Brain microvascular endothelial cell (primary cell): Measurements from ENCODE around the gene CHD3.

Experiments used
- DNase-seq: peaks from one replicate; pipeline ENCODE4 v3.0.0-alpha.2; 2020
- H3K27ac ChIP-seq: fragments of 250-450 bp; sonication (Bioruptor Pico); 2 replicates; pipeline ENCODE4 v1.5.1; 2020; ENCODE audit warnings: mild to moderate bottlenecking, moderate library complexity
- H3K27me3 ChIP-seq: fragments of 250-450 bp; sonication (Bioruptor Pico); replicated peaks from 2 replicates; pipeline ENCODE4 v1.5.1; 2020; ENCODE audit warnings: mild to moderate bottlenecking
- H3K36me3 ChIP-seq: fragments of 250-450 bp; sonication (Bioruptor Pico); replicated peaks from 2 replicates; pipeline ENCODE4 v1.5.1; 2020; ENCODE audit warnings: mild to moderate bottlenecking
- H3K4me3 ChIP-seq: 2 replicates; pipeline ENCODE4 v1.5.1; 2011; ENCODE audit warnings: low read depth, mild to moderate bottlenecking, control low read depth, low read length, moderate library complexity
- in situ Hi-C: cut with HindIII; loops from 2 replicates; pipeline ENCODE4 v1.10.0; 2017; ENCODE audit warnings: low sequenced_read_pairs, low pct_ligation_motif_present
- TF ChIP-seq, protein P1 (sequence below): IDR thresholded peaks from 2 replicates; pipeline ENCODE4 v1.5.1; 2011; ENCODE audit warnings: low read depth, mild to moderate bottlenecking, moderate library complexity, low read length, control low read depth, inconsistent platforms; ENCODE audit errors: missing control alignments

Gene CHD3

DNA sequence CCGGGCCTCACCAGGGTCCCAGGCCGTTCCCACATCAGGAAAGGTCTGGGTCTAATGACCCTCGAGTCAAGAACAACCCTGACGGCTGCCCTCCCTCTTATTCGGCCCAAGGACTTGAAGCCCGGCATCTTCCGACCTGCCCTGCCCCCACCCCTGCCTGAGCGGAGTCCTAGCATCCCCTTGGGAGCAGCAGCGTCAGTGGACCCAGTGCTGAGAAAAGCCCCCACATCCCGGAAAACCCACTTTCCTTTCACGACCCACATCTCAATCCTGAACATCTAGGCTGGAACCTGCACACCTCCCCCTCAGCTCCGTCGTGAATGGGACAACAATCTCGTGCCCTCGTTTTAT is 33.0 kb upstream of the CHD3 start:
- Histone ChIP-seq H3K36me3 (peaks cover 25% of the 10 kb centered on the region), H3K27ac (peak overlapping the region; percentile 1), H3K27me3 (no peaks in the 10 kb centered on the region), H3K4me3 (peak overlapping the region; percentile 70)
- no peak for DNase-seq
- in situ Hi-C loops: no loop called here
- TF ChIP-seq, protein P1, sequence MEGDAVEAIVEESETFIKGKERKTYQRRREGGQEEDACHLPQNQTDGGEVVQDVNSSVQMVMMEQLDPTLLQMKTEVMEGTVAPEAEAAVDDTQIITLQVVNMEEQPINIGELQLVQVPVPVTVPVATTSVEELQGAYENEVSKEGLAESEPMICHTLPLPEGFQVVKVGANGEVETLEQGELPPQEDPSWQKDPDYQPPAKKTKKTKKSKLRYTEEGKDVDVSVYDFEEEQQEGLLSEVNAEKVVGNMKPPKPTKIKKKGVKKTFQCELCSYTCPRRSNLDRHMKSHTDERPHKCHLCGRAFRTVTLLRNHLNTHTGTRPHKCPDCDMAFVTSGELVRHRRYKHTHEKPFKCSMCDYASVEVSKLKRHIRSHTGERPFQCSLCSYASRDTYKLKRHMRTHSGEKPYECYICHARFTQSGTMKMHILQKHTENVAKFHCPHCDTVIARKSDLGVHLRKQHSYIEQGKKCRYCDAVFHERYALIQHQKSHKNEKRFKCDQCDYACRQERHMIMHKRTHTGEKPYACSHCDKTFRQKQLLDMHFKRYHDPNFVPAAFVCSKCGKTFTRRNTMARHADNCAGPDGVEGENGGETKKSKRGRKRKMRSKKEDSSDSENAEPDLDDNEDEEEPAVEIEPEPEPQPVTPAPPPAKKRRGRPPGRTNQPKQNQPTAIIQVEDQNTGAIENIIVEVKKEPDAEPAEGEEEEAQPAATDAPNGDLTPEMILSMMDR: no peak

DNA sequence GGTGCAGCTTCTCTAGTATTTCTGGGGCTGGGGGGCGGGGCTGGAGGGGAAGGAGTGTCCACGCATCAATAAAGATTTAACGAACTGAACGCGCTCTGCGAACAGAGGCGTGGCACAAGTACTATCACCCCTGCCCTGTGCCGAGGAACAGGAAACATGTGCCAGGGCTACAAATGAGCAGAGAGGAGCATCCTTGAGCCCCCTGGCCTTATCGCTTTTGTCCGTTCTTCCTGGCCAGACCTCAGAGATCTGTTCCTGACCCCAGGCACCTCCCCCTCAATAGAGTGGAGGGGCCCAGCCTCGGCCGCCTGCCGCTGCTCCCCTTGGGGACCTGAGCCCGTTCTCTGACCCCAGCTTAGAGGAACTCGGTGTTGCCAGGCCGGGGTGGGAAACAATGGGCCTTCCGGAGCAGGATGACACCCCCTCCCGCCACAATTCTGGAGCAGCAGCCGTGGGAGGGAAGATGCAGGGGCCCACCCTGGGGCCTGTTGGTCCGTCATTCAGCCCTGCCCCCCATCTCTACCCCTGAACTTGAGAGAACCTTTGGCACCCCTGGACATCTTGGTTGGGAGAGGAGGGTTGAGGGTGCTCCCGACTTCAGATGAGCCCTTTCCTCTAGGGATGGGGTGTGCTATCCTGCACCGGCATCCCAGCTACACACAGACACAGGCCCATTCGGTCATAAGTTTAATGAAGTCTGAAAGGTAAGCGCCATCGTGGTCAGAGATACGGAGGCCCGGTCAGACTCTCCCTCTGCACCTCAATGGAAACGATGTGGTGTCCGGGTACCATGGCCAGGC is 32.4 kb upstream of the CHD3 start:
- Histone ChIP-seq H3K27me3 (no peaks in the 10 kb centered on the region), H3K4me3 (peak overlapping the region; percentile 70), H3K36me3 (peaks cover 19% of the 10 kb centered on the region), H3K27ac (peak overlapping the region; percentile 92)
- no peak for DNase-seq
- in situ Hi-C loops: no loop called here
- TF ChIP-seq, protein P1: no peak

DNA sequence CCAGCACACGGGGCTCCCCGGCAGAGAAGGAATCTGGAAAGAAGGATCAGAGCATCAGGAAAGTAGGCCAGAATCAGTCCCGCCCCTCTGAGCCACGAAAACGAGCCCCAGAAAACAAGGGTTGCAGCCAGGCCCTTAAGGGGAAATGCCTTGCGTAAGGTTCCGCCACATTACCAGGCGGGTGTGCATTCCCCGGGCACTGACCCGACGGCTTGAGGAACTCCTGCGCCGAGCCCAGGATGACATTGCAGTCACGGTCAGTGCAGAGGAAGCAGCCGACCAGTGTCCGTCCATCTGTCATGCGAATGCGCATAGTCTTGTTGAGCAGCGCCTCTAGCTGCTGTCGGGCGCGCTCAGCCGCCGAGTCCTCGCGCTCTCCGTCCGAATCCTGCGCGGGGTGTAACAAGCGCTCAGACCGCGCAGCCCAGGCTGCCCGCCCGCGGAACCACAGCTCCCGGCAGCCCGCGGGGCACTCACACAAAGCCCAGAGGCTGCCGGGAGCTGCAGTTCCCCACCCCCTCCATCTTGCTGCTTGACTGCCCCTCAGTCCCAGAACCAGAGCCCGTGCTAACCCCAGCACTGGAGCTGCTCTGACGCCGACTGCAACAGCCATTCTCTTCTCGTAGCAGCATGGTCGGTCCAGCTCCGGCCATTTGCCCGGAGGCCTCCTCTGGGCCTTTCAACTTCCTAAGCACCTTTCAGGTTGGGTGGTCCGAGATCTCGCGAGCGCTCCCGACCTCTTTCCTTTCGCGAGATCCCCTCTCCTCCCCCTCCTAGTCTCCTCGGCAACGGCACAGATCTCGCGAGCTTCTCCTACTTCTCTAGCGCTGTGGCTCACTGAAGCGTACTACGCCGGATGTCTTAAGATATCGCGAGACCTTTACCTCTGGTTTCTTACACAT is 31.5 kb upstream of the CHD3 start, which contains the start of gene NAA38:
Gene NAA38, minus strand, starts transcription at position 749 of the 902 bp plus-strand sequence. Its CDS starts 96 bp downstream, at position 653.
- DNase-seq: peak; percentile 99
- Histone ChIP-seq H3K4me3 (peak within 1 kb of the TSS; percentile 70), H3K27ac (peak within 1 kb of the TSS; percentile 92), H3K36me3 (peaks cover 13% of the 10 kb centered on the region), H3K27me3 (no peaks in the 10 kb centered on the region)
- TF ChIP-seq, protein P1: peak; percentile 64
- in situ Hi-C loops: no loop called here

DNA sequence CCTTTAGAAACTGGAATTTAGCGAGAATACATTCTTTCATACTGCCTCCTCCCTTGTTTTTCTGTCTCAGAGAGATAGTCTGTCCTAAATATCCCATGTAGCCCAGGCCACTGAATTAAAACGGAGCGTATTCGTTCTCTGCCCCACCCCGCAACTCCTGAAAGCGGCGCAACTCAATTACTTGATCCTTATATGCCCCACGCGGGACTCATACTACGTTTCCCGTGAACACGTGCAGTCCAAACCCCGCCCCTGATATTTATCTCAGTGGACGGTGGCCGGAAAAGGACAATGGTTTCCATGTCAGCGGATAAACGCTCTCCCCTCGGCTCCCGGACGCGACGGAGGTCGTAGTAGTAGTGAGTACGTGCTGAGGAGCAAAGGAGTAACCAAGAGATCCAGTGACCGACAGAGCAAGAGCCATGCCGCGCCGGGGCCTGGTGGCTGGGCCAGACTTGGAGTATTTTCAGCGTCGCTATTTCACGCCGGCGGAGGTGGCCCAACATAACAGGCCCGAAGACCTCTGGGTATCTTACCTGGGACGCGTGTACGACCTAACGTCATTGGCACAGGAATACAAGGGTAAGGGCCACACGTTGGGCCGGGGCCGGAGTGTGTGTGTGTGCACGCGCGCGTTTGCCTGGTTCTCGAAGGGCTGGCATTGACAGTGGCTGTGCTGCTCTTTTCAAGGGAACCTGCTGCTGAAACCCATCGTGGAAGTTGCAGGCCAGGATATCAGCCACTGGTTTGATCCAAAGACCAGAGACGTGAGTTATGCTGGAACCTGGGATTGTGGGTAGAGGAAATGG is 30.7 kb upstream of the CHD3 start, which contains the start of gene CYB5D1:
Gene CYB5D1, plus strand, starts transcription at position 291 of the 809 bp plus-strand sequence. Its CDS starts 132 bp downstream, at position 423.
- TF ChIP-seq, protein P1: no peak
- DNase-seq: peak; percentile 94
- no peaks in the 10 kb centered on the region for H3K27me3 ChIP-seq
- peak within 1 kb of the TSS; percentile 92 for H3K27ac ChIP-seq
- in situ Hi-C loops: no loop called here
- peak within 1 kb of the TSS; percentile 70 for H3K4me3 ChIP-seq
- H3K36me3 ChIP-seq: peaks cover 8% of the 10 kb centered on the region

DNA sequence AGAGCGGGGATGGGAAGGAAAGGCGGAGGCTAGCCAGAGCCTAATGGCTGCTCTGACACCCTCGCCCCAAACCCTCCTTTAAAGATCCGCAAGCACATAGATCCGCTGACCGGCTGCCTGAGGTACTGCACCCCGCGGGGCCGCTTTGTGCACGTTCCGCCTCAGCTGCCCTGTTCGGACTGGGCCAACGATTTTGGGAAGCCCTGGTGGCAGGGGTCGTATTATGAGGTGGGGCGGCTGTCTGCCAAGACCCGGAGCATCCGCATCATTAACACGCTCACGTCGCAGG is 30.1 kb upstream of the CHD3 start:
- DNase-seq: peak; percentile 29
- H3K27ac ChIP-seq: peak overlapping the region; percentile 92
- peaks cover 3% of the 10 kb centered on the region for H3K36me3 ChIP-seq
- H3K27me3 ChIP-seq: no peaks in the 10 kb centered on the region
- peak overlapping the region; percentile 70 for H3K4me3 ChIP-seq
- in situ Hi-C loops: no loop called here
- TF ChIP-seq, protein P1: peak; percentile 69
